Activated naive CD4-positive, alpha-beta T cell treated with anti-CD3 and anti-CD28 coated beads for 36 hours (primary cell): ENCODE results near the gene PDGFC. TPM values are rescaled to one million over a fixed set of nuclear protein-coding genes. Genes with fewer than 3 reads are reported as not detected.

Experiments
- CTCF ChIA-PET: fragments of 350-600 bp; sonication (Branson Sonifier 250); formaldehyde crosslinking; loops from one replicate; lab custom pipeline; 2021; ENCODE audit warnings: antibody characterized with exemption; lab: Charles Lee
- DNase-seq: peaks from one replicate; pipeline ENCODE4 v3.0.0-alpha.2; 2020
- H3K27ac Mint-ChIP-seq: one replicate; pipeline ENCODE4 v1.8.0; 2021; ENCODE audit warnings: mild to moderate bottlenecking, mixed read lengths
- H3K27me3 Mint-ChIP-seq: one replicate; pipeline ENCODE4 v1.8.0; 2021; ENCODE audit warnings: low read depth, mixed read lengths
- H3K36me3 Mint-ChIP-seq: one replicate; pipeline ENCODE4 v1.8.0; 2021; ENCODE audit warnings: low read depth, mixed read lengths
- H3K4me1 Mint-ChIP-seq: one replicate; pipeline ENCODE4 v1.8.0; 2021; ENCODE audit warnings: low read depth, mixed read lengths
- H3K4me3 Mint-ChIP-seq: one replicate; pipeline ENCODE4 v1.8.0; 2021; ENCODE audit warnings: mild to moderate bottlenecking, moderate library complexity, mixed read lengths
- H3K9me3 Mint-ChIP-seq: one replicate; pipeline ENCODE4 v1.8.0; 2021; ENCODE audit warnings: mixed read lengths
- intact Hi-C: fragments of 100-400 bp; cut with micrococcal nuclease; formaldehyde crosslinking; loops from one replicate; pipeline ENCODE4 v1.15.1; 2023
- total RNA-seq, 2 experiments: library from RNA; stranded (reverse); gene quantifications; one replicate each; pipeline ENCODE4 v1.2.3, GENCODE V29; 2021

PDGFC gene
- total RNA-seq, 2 experiments from 2014 or later = not detected

DNA sequence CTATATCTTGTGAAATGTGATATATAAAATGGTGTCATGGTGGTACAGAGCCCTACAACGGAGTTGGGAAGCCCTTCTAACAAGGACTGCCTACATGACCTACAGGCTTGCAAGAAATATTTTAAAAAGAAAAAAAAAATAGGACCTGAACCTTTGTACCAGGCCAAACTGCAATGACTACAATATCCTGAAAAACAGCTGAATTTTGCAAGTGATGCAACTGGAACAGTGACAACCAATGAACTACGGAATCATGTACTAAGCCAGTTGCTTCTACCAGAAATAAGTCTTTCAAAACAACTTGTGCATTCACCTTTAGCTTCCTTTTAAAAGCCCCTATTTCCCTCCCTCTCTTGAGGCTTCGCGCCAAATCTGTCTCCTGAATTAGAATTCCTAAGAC is 58.4 kb downstream of the PDGFC start:
- CTCF ChIA-PET = no interaction called here
- H3K4me1 Mint-ChIP-seq = no peaks in the 10 kb centered on the region
- H3K4me3 Mint-ChIP-seq = no peak overlapping the region
- H3K9me3 Mint-ChIP-seq = peaks cover 1% of the 10 kb centered on the region
- H3K27me3 Mint-ChIP-seq = no peaks in the 10 kb centered on the region
- no peak for DNase-seq
- no peak overlapping the region for H3K27ac Mint-ChIP-seq
- H3K36me3 Mint-ChIP-seq = no peaks in the 10 kb centered on the region
- intact Hi-C loops = no loop called here

DNA sequence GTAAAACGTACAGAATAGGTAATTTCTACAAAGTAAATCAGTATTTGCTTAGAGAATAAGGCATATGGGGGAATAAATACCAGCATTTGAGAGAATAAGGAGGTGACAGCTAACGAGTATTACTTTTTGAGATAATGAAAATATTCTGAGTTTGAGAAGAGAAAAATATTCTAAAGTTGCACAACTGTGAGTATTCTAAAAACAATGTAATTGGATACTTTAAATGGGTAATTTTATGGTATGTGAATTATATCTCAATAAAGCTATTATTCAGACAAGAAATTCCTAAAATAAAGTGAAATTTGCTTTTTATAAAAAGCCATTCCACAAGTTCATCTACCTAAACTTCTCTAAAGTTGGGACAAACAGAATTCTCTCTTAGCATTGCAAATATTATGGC is 62.6 kb downstream of the PDGFC start:
- Mint-ChIP-seq H3K9me3 (peaks cover 1% of the 10 kb centered on the region), H3K36me3 (no peaks in the 10 kb centered on the region), H3K4me1 (no peaks in the 10 kb centered on the region), H3K27ac (no peak overlapping the region), H3K4me3 (no peak overlapping the region), H3K27me3 (no peaks in the 10 kb centered on the region)
- CTCF ChIA-PET = no interaction called here
- intact Hi-C loops = no loop called here
- DNase-seq = no peak

DNA sequence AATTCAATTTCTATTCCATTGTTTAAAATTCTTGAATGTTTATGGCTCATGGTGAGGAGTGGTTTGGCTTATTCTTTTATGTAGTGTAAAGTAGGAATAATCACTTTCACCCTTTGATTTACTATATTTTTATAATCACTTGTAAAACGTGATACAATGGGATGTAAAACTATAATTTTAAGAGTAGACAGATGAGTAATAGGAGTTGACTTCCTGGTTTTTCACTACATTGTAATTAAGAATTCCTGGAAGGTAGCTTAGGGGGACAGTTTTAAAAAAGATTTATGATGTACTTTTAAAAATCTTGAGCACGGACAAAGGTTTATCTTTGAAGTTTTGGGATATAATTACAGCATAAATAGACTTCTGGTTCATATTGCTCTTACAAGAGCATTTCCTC is 65.3 kb downstream of the PDGFC start:
- no peak overlapping the region for H3K4me3 Mint-ChIP-seq
- intact Hi-C loops = no loop called here
- CTCF ChIA-PET = no interaction called here
- H3K9me3 Mint-ChIP-seq = no peaks in the 10 kb centered on the region
- no peak for DNase-seq
- no peaks in the 10 kb centered on the region for H3K36me3 Mint-ChIP-seq
- H3K27me3 Mint-ChIP-seq = no peaks in the 10 kb centered on the region
- H3K27ac Mint-ChIP-seq = no peak overlapping the region
- no peaks in the 10 kb centered on the region for H3K4me1 Mint-ChIP-seq

DNA sequence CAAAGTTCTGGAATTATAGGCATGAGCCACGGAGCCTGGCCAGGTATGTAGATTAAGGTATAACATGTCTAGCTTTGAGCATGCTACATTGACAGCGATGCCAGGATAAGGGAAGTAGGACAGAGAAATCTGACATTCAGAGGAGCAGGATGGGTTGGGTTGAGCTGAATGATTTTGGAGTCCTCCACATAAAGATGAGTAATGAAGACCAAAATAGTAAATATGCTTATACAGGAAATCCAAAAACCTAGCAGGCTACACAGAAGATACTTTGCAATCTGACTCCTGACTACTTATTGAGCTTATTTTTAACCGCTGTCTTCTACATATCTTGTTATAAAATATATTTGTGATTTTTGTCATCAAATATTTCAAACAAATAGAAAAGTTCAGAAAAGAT is 69.7 kb downstream of the PDGFC start:
- no peaks in the 10 kb centered on the region for H3K4me1 Mint-ChIP-seq
- H3K4me3 Mint-ChIP-seq = no peak overlapping the region
- H3K9me3 Mint-ChIP-seq = peaks cover 4% of the 10 kb centered on the region
- DNase-seq = no peak
- H3K27ac Mint-ChIP-seq = no peak overlapping the region
- H3K36me3 Mint-ChIP-seq = no peaks in the 10 kb centered on the region
- intact Hi-C loops = no loop called here
- no peaks in the 10 kb centered on the region for H3K27me3 Mint-ChIP-seq
- CTCF ChIA-PET = no interaction called here

DNA sequence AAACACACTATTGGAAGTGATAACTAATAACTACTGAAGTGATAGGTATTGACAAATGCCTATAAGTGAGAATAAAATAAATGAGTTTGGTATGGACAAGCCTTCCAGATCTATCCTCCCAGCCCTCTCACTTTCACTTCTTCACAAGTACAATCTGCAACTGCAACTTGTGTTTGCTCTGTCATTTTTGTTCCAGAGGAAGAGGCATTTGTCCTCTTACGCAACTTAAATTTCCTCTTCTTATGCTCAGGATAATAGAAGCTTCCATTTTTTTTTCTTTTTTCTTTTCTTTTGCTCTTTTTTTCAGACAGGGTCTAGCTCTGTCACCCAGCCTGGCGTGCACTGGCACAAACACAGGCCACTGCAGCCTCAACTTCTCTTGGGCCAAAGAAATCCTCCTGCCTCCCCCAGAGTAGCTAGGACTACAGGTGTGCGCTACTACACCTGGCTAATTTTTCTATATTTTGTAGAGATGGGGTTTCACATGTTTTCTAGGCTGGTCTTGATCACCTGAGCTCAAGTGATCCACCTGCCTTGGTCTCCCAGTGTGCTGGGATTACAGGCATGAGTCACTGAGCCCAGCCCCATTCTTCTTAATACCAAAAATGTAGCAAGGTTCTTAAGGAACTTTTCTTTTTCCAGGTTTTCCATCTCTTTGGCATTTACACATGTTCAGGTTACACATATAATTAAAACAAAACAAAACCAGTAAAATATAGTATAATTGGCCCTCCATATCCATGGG is 73.1 kb downstream of the PDGFC start:
- H3K9me3 Mint-ChIP-seq = peaks cover 7% of the 10 kb centered on the region
- CTCF ChIA-PET = no interaction called here
- no peaks in the 10 kb centered on the region for H3K36me3 Mint-ChIP-seq
- H3K4me3 Mint-ChIP-seq = no peak overlapping the region
- intact Hi-C loops = no loop called here
- no peaks in the 10 kb centered on the region for H3K4me1 Mint-ChIP-seq
- DNase-seq = no peak
- H3K27me3 Mint-ChIP-seq = no peaks in the 10 kb centered on the region
- H3K27ac Mint-ChIP-seq = no peak overlapping the region

DNA sequence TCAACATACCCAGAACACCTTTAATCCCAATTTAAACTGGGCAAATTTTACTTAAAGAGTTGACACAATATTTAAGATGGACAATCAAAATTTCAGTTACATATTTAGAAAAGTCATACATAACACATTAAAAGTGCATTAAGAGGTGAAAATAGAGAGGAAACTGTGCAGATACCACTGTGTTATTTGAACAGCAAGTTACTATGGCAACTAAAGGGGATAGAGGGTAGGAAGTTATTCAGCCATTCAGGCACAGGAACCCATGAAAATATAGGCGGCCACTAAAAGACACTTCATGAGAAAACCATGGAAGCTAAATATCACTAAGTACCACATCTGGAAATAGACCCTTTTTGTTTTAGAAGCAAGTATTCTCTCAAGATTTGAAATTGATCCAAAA is 75.1 kb downstream of the PDGFC start:
- H3K4me3 Mint-ChIP-seq = no peak overlapping the region
- no peak for DNase-seq
- no peaks in the 10 kb centered on the region for H3K36me3 Mint-ChIP-seq
- H3K4me1 Mint-ChIP-seq = no peaks in the 10 kb centered on the region
- CTCF ChIA-PET = no interaction called here
- H3K27ac Mint-ChIP-seq = no peak overlapping the region
- intact Hi-C loops = no loop called here
- H3K9me3 Mint-ChIP-seq = peaks cover 7% of the 10 kb centered on the region
- no peaks in the 10 kb centered on the region for H3K27me3 Mint-ChIP-seq

DNA sequence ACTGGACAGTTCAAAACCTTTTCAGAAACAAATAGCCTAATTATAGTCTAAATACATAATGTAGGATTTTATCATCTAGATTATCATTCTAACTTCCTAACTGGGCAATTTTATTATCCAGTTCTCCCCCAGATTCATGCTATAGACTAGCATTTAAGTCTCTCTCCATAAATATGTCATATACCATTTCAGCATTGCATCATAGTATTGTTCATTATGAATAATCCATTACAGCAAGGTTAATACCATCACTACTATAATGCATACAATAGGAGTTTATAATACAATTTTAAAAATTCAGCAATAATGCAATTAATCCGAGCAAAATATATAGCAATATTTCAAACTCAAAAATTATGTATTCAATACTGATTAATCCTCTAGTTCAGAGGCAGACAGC is 77.4 kb downstream of the PDGFC start:
- no peaks in the 10 kb centered on the region for H3K27me3 Mint-ChIP-seq
- CTCF ChIA-PET = no interaction called here
- H3K4me1 Mint-ChIP-seq = no peaks in the 10 kb centered on the region
- H3K4me3 Mint-ChIP-seq = no peak overlapping the region
- H3K36me3 Mint-ChIP-seq = no peaks in the 10 kb centered on the region
- no peak overlapping the region for H3K27ac Mint-ChIP-seq
- H3K9me3 Mint-ChIP-seq = peaks cover 4% of the 10 kb centered on the region
- DNase-seq = no peak
- intact Hi-C loops = no loop called here

DNA sequence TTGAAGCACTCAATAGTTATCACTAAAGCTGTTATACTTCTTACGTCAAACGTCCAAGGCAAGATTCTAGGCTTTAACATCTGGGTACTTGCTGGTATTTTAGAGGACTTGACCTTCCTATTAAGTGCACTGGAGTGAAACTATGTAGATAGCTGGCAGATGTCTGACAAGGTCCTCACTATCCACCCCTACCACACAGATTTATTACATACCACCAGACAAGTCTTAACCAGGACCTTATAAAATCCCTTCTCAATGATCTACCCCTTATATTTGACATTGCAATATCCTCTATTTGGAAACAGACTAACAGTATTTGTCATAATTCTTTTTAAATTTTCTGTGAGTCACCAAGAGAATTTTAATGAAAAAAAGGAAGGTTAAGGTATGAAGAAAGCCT is 78.8 kb downstream of the PDGFC start:
- intact Hi-C loops = no loop called here
- DNase-seq = no peak
- Mint-ChIP-seq H3K27me3 (no peaks in the 10 kb centered on the region), H3K36me3 (no peaks in the 10 kb centered on the region), H3K27ac (no peak overlapping the region), H3K4me3 (no peak overlapping the region), H3K4me1 (no peaks in the 10 kb centered on the region), H3K9me3 (peaks cover 2% of the 10 kb centered on the region)
- CTCF ChIA-PET = interaction anchor here (0.6 kb wide), 1 partner anchor 93 kb away, joined by 6 read pairs; no protein-coding TSS in a partner anchor

DNA sequence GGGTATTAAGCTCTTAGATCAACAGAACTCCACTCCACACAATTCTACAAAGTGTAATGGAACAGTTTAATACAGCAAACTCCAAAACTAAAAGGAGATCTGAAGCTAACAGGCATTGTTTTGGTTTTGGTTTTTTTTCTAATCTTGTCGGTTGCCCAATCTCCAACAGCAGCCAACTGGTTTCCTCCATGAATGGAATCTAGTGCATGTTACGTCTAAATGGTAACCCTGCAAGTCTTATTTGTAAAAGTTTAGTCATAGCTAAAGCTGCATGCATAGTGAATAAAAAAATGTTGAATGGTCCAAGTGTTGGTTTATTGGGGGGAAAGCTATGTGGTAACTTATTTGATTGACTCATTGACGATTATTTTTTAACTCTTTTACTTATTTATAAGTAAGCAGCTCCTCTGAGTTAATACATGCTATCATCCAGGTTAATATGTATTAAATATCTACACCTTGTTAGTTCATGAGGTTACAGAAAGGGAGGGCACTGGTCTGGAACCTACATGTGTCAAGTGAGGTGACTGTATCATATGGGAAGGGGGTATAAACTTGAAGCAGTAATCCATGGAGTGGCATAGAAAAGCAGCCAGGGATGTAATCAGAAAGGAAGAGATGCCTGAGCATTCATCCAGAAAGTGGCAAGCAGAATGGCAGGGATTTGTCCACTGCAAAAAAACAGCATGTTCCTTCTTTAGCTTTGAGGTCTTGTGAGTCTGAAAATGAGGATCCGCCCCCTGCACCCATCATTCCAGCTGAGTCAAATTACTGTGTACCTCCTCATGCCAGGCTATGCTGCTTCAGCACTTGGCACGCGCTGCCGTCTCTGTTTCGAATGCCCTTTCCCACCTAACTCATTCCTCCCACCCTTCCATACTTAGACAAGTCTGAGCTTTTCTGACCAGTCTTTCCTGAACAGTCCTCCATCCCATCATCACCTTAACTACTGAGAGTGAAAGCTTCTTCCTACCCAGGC is 81.7 kb downstream of the PDGFC start:
- H3K9me3 Mint-ChIP-seq = peaks cover 2% of the 10 kb centered on the region
- CTCF ChIA-PET = no interaction called here
- H3K36me3 Mint-ChIP-seq = no peaks in the 10 kb centered on the region
- H3K4me3 Mint-ChIP-seq = no peak overlapping the region
- DNase-seq = no peak
- intact Hi-C loops = no loop called here
- no peaks in the 10 kb centered on the region for H3K4me1 Mint-ChIP-seq
- H3K27ac Mint-ChIP-seq = no peak overlapping the region
- H3K27me3 Mint-ChIP-seq = no peaks in the 10 kb centered on the region

DNA sequence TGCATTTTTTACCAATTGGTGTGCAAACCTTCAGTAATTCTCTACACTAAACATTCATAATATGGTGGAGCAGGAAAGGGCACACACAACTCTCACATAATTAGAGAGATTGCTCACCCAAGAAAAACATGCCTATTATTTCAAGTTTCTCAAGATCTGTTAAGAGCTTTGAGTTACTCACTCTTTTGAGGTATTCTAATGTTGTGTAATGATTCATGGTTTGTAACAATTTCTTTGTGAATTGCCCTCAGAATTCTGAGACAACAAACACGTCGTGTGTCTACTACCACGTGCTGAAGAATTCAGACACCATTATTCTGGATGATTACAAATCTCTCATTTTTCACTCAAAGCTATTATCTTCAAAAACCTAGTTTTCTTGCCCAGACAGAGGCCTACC is 82.8 kb downstream of the PDGFC start:
- no peaks in the 10 kb centered on the region for H3K36me3 Mint-ChIP-seq
- H3K4me1 Mint-ChIP-seq = no peaks in the 10 kb centered on the region
- H3K27me3 Mint-ChIP-seq = no peaks in the 10 kb centered on the region
- no peak for DNase-seq
- H3K9me3 Mint-ChIP-seq = peaks cover 2% of the 10 kb centered on the region
- CTCF ChIA-PET = no interaction called here
- no peak overlapping the region for H3K27ac Mint-ChIP-seq
- intact Hi-C loops = no loop called here
- no peak overlapping the region for H3K4me3 Mint-ChIP-seq

DNA sequence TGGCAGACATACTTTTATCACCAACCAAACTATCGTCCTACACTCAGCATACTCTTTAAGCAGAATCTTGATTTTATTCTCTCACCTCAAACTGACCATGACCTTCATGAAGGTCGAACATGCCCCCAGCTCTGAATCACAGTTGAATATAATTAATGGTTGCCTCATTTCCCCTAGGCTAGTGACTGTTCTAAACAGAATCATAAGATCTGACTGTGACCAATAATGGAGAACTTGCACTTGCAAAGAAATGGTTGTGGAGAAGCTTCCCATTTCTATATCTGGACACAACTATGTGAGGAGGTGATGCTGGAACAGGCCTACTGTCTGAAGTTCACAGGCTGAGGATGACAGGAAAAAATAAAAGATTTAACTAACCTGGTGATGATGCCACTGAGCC is 85.1 kb downstream of the PDGFC start:
- no peaks in the 10 kb centered on the region for H3K27me3 Mint-ChIP-seq
- DNase-seq = no peak
- H3K4me3 Mint-ChIP-seq = no peak overlapping the region
- peaks cover 2% of the 10 kb centered on the region for H3K9me3 Mint-ChIP-seq
- intact Hi-C loops = no loop called here
- no peak overlapping the region for H3K27ac Mint-ChIP-seq
- no peaks in the 10 kb centered on the region for H3K4me1 Mint-ChIP-seq
- CTCF ChIA-PET = no interaction called here
- H3K36me3 Mint-ChIP-seq = no peaks in the 10 kb centered on the region

DNA sequence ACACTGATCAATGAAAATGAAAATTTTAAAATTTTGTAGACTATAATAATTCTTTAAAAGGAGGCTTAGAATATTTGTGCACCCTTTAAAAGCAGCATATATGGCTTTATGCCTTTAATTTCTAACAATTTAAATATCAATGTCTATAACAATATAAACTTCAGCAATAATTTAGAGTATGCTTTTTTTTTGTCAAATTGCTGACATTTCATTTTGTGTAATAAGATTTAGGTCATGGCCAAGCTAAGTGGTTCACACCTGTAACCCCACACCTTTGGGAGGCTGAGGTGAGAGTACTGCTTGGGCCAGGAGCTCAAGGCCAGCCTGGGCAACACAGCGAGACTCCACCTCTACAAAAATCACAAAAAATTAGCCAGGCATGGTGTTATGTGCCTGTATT is 86.2 kb downstream of the PDGFC start:
- H3K36me3 Mint-ChIP-seq = no peaks in the 10 kb centered on the region
- peaks cover 2% of the 10 kb centered on the region for H3K9me3 Mint-ChIP-seq
- no peak overlapping the region for H3K27ac Mint-ChIP-seq
- H3K27me3 Mint-ChIP-seq = no peaks in the 10 kb centered on the region
- H3K4me1 Mint-ChIP-seq = no peaks in the 10 kb centered on the region
- CTCF ChIA-PET = no interaction called here
- no peak overlapping the region for H3K4me3 Mint-ChIP-seq
- intact Hi-C loops = no loop called here
- no peak for DNase-seq

DNA sequence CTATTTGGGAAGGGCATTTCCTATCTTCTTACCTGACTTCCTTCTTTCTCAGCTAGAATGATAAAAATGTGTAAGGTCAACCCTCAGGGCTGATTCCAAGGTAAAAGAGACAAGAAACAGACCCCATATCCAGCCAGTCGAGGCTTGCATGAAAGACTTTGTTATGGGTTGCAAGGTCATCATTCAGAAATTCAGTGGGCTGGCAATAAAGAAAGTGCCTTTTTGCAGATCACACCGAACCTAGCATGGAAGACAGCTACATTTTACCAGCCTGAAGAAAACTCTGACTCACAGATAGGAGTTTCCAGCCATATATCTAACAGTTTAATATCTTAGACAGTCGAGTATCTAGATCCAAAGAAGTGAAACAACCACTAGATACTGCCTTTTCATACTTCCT is 87.4 kb downstream of the PDGFC start:
- intact Hi-C loops = no loop called here
- Mint-ChIP-seq H3K27ac (no peak overlapping the region), H3K36me3 (no peaks in the 10 kb centered on the region), H3K27me3 (no peaks in the 10 kb centered on the region), H3K9me3 (peaks cover 2% of the 10 kb centered on the region), H3K4me1 (no peaks in the 10 kb centered on the region), H3K4me3 (no peak overlapping the region)
- no peak for DNase-seq
- CTCF ChIA-PET = no interaction called here
